SK-MEL-5 (cell line): ENCODE data around the gene KIAA0408. TPM values are rescaled to one million over a fixed set of nuclear protein-coding genes. Genes with fewer than 3 reads are reported as not detected.

Source experiments
- DNase-seq: peaks from one replicate; pipeline ENCODE4 v3.0.0-alpha.2; 2016; ENCODE audit warnings: low read depth, low spot score
- in situ Hi-C: cut with HindIII; loops from 2 replicates; pipeline ENCODE4 v1.10.0; 2016; ENCODE audit warnings: low sequenced_read_pairs, high pct_unique_total_duplicates, low pct_unique_long_range_greater_than_20kb
- polyA plus RNA-seq, 2 experiments: library from polyadenylated mRNA; depleted of rRNA; stranded (reverse); fragments of >200 nt; gene quantifications; 2 replicates each; pipeline ENCODE4 v1.2.3, GENCODE V29; 2015
- total RNA-seq: library from RNA; depleted of rRNA; stranded (reverse); fragments of >200 nt; shearing (Covaris generic); gene quantifications from 2 replicates; pipeline ENCODE4 v1.2.3, GENCODE V29; 2014; rRNA removed

KIAA0408 gene
- 3.2 and 3.7 TPM in 2 replicates for total RNA-seq
- polyA plus RNA-seq (2015; cell fraction: cytosol; rRNA removed) = 2.3 and 3.1 TPM in 2 replicates
- 18.5 and 19.8 TPM in 2 replicates for polyA plus RNA-seq (2015; cell fraction: nucleus; rRNA removed)

- peak; percentile 37 for DNase-seq
- in situ Hi-C loops = no loop called here
These were observed at the start of gene KIAA0408 for GRCh38 chr6:127459231-127459641. Gene KIAA0408, minus strand, starts transcription at chr6:127459389. Its CDS starts 5,408 bp downstream, at chr6:127453981.

DNA sequence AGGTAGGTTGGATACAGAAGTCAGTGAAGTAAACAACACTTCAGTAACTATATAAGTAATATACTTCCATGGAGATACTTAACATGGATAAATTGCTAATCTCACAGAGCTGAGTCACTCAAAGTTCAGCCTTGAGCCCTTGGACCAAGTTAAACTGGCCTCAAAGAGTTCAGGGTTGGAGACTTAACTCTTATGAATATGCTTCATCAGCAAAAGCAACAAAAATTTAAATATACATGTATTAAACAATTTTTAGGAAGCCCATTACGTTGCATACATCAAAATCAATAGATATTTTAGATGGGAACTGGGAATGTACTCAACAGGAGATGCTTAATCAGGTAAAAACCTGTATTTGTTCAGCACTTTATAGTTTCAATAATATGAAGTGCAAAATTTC is 47.7 kb upstream of the KIAA0408 start:
- in situ Hi-C loops = no loop called here
- no peak for DNase-seq

DNA sequence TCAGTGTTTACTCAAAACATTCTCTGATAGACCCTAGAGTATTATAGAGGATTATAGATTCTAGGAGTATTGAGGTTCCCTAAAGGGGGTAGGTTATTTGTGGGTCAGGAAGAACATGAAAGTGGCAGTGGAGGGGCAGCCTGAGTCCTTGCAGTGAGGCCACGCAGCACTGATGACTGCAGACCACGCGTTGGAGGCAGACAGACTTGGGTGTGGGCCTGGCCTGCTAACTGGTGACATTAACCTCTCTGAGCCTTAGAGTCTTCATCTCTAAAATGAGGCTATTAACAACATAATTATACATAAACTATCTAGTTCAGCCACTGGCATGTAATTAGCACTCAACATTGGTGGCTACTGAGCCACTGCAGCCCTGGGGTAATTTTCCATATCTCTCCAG is 43.8 kb upstream of the KIAA0408 start:
- in situ Hi-C loops = no loop called here
- no peak for DNase-seq

- in situ Hi-C loops = no loop called here
- DNase-seq = no peak
These were observed 38.2 kb upstream of the KIAA0408 start for GRCh38 chr6:127497410-127497809.

DNA sequence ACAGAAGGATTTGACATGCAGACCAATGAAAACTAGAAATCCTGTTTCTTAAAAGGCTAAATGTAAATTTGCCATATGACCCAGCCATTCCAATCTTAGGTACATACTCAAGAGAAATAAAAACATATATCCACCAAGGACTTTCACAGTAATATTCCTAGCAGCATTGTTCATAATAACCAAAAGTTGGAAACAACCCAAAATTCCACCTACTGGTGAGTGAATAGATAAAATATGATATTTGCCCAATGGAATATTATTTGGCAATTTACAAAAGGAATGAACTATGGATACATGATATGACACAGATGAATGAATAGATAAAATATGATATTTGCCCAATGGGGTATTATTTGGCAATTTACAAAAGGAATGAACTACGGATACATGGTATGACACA is 37.3 kb upstream of the KIAA0408 start:
- no peak for DNase-seq
- in situ Hi-C loops = no loop called here

DNA sequence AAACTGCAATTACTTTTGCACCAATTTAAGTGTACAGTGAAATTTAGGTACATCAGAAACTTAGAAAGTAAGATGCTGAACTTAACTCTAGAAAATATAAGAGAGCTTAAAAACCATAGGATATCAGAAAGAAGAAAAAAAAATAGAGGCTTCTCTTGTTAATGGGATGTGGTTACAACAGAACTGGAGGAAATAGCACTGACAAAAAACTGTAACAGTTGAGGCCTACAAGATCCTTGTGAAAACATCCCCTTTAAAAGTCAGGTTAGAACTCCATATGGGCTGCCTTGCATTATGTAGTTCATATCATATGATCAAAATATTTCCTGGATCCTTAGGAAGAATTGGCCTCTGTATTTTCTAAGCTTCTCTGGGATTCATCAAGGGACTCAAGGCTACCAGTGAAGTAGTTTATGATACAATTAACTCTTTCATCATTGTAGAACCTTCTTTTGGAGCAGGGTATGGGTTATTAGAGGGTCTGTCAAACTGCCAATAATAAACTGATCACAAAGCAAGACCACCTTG is 35.1 kb upstream of the KIAA0408 start:
- in situ Hi-C loops = no loop called here
- peak; percentile 87 for DNase-seq

GRCh38 chr6:127489248-127489647 is 30.1 kb upstream of the KIAA0408 start:
- in situ Hi-C loops = no loop called here
- DNase-seq = no peak

GRCh38 chr6:127486934-127487333 is 27.7 kb upstream of the KIAA0408 start:
- DNase-seq = no peak
- in situ Hi-C loops = no loop called here

GRCh38 chr6:127484212-127484863 is 25.1 kb upstream of the KIAA0408 start:
- peak; percentile 43 for DNase-seq
- in situ Hi-C loops = no loop called here

DNA sequence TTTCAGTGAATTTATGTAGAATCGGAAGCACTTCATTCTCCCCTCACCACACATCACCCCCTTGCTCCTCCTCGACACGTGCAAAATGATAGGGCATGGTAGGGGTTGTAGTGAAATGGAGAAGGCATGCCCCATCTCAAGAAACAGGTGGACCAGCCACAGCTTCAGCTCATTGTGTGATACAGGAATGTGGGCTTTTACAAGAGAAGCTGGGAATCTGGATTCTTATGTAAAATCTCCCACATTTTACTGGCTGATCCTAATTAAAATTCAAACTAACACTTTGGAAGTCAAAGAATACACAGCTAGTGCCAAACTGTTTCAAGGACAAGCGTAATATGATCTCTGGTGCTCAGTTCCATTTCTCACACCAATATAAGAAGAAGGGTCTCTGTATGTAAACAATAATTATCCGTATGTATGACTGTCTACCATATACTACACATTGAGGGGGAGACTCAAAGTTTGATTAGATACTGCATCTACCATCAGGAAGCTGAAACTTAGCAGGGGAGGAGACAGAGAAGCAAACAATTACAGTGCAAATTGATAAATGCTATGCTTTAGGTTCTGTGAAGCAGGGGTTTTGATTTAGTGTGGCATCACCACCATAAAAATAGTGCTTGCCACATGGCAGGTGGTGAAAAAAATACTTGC is 24.3 kb upstream of the KIAA0408 start:
- DNase-seq = no peak
- in situ Hi-C loops = no loop called here

GRCh38 chr6:127482325-127482724 is 23.1 kb upstream of the KIAA0408 start:
- no peak for DNase-seq
- in situ Hi-C loops = no loop called here

- in situ Hi-C loops = no loop called here
- DNase-seq = peak; percentile 47
These were observed 22.4 kb upstream of the KIAA0408 start for GRCh38 chr6:127481628-127482027.

DNA sequence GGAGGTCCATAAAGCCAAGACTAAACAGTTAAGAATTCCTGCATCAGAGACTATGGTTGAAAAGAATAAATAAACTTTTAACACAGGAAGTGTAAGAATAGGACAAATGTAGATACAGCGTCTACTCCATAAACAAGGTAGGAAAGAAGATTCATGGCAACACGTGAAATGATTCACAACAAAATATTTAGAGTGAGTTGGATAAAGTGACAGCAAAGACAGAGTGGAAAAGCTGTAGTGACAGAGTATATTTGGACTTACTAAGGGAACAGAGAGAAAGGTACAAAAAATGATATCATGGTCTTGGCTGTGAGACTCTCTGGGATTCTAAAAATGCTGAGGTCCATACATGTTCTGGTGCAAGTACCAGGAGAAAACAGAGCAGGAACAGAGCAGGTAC is 21.9 kb upstream of the KIAA0408 start:
- in situ Hi-C loops = no loop called here
- no peak for DNase-seq

DNA sequence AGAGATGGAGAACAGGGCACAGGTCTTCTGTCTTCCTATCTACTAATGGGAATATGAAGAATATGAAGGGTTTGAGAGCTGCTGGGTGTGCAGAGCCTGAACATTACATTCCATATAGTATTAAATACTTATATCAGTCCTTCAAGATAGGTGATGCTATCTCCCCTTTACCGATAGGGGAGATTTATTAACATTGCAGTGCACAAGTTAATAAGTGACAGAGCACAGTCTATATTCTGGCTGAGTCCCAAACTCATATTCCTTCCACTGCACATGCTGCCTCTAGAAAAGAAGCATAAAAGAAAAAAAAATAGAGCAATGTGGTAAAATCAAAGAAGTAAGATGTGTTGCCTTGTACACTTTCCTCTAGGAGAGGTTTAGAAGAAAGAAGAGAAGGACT is 18.5 kb upstream of the KIAA0408 start:
- DNase-seq = no peak
- in situ Hi-C loops = no loop called here

DNA sequence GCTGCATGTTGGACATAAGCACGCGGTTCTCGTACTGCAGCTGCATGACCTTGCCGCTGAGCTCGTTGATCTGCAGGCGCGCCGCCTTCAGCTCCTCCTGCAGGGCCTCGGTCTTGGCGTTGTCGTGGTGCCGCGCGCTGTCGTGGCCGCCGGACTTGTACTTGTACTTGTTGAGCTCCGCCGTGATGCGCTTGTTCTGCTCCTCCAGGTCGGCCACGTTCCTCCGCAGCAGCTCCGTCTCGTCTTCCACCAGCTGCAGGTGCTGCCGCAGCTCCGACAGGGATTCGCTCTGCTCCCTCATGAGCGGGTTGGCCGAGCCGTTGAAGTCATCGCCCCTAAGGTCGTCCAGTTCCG is 16.6 kb upstream of the KIAA0408 start:
- no peak for DNase-seq
- in situ Hi-C loops = no loop called here

GRCh38 chr6:127475135-127475822 is 16.1 kb upstream of the KIAA0408 start:
- in situ Hi-C loops = no loop called here
- DNase-seq = no peak

DNA sequence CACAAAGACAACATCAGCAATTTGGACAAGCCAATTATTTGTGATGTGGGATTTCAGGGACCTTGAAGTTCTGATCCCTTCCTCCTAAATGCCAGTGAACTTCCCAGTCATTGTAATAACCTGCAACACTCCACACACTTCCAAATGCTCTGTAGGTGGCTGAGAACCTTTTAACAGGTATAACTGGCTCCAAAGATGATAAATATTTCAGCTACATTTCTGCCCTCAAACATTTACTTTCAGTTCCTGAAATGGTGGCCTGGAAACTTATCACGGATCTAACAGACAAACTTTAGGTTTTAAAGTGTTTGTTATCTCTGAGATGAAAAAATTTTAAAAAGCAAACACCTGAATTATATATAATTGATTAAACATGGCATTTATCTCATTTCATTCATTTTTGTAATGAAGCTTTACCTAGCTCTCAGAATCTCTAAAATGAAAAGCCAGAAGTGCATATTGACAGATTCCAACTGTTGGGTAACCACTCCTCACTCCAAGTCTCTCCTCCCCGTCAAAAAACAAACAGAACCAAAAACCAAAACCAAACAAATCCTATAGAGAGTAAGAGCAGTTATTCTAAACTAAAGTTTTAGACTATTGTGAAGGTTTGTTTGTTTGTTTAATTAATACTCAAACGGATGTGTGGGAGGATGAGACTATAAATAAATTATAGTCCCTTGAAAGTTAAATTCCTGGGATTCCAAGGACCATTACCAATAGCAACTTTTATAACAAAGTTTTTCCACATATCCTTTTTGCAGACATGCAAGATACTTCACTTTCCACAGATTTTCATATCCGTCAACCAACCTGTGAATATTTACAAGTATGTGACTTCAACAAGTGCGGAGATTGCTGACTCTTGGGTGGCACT is 12.4 kb upstream of the KIAA0408 start:
- DNase-seq = no peak
- in situ Hi-C loops = no loop called here

- in situ Hi-C loops = no loop called here
These were observed 9.7 kb upstream of the KIAA0408 start for GRCh38 chr6:127468936-127469335.

More at GRCh38 chr6:127468936-127469335, 9.7 kb upstream of the KIAA0408 start:
- DNase-seq = no peak
